ENCODE results near the gene ZC2HC1B. TPM values are rescaled to one million over a fixed set of nuclear protein-coding genes. Genes with fewer than 3 reads are reported as not detected.

ZC2HC1B gene
- total and polyA plus RNA-seq, 2 experiments from 2014 or later: not detected

GRCh38 chr6:143894655-143895054, 30.4 kb downstream of the ZC2HC1B start:
- Histone ChIP-seq H3K9me2 (replicated peaks; ENCODE audit: insufficient read depth) (no peaks in the 10 kb centered on the region), H2AFZ (no peak overlapping the region), H3K36me3 (replicated peaks; ENCODE audit: insufficient read depth, low read depth) (no peaks in the 10 kb centered on the region), H3K9me3 (ENCODE audit: low read depth) (no peaks in the 10 kb centered on the region), H4K20me1 (ENCODE audit: insufficient read depth, poor library complexity, severe bottlenecking) (no peaks in the 10 kb centered on the region), H3K27ac (no peak overlapping the region), H3K4me2 (no peak overlapping the region), H3K4me1 (ENCODE audit: insufficient read depth) (no peaks in the 10 kb centered on the region), H3K4me3 (no peak overlapping the region), H3K27me3 (no peaks in the 10 kb centered on the region), H3K79me2 (no peaks in the 10 kb centered on the region)
- no peak for DNase-seq (ENCODE audit: low spot score)
- WGBS (ENCODE audit: low lambda C conversion rate, missing lambda C conversion rate): 100% methylated on average over 1 of the region's 1 CpG
- TF ChIP-seq EZH2 (IDR thresholded peaks at IDR 0.05; ENCODE audit: borderline replicate concordance) (no peak), CTCF (IDR thresholded peaks at IDR 0.05; ENCODE audit: poor library complexity) (no peak), EZH2phosphoT487 (IDR thresholded peaks at IDR 0.05; ENCODE audit: low read depth, severe bottlenecking, unreplicated experiment) (no peak)

- H3K27me3 ChIP-seq: no peaks in the 10 kb centered on the region
- TF ChIP-seq CTCF (IDR thresholded peaks at IDR 0.05; ENCODE audit: poor library complexity) (no peak), EZH2phosphoT487 (IDR thresholded peaks at IDR 0.05; ENCODE audit: low read depth, severe bottlenecking, unreplicated experiment) (no peak), EZH2 (IDR thresholded peaks at IDR 0.05; ENCODE audit: borderline replicate concordance) (no peak)
- H3K79me2 ChIP-seq: no peaks in the 10 kb centered on the region
- peak; percentile 25 for DNase-seq (ENCODE audit: low spot score)
- peak overlapping the region; percentile 40 for H3K27ac ChIP-seq
- H3K4me1 ChIP-seq (ENCODE audit: insufficient read depth): no peaks in the 10 kb centered on the region
- WGBS (ENCODE audit: low lambda C conversion rate, missing lambda C conversion rate): 81% methylated on average over 3 of the region's 3 CpGs
- H3K9me2 ChIP-seq (replicated peaks; ENCODE audit: insufficient read depth): no peaks in the 10 kb centered on the region
- no peak overlapping the region for H3K4me3 ChIP-seq
- H3K4me2 ChIP-seq: no peak overlapping the region
- H4K20me1 ChIP-seq (ENCODE audit: insufficient read depth, poor library complexity, severe bottlenecking): no peaks in the 10 kb centered on the region
- no peaks in the 10 kb centered on the region for H3K36me3 ChIP-seq (replicated peaks; ENCODE audit: insufficient read depth, low read depth)
- no peaks in the 10 kb centered on the region for H3K9me3 ChIP-seq (ENCODE audit: low read depth)
- no peak overlapping the region for H2AFZ ChIP-seq
Measured at GRCh38 chr6:143896126-143896860, 32.0 kb downstream of the ZC2HC1B start.

GRCh38 chr6:143900358-143900757, 36.1 kb downstream of the ZC2HC1B start:
- no peaks in the 10 kb centered on the region for H4K20me1 ChIP-seq (ENCODE audit: insufficient read depth, poor library complexity, severe bottlenecking)
- H3K27me3 ChIP-seq: no peaks in the 10 kb centered on the region
- H3K9me3 ChIP-seq (ENCODE audit: low read depth): no peaks in the 10 kb centered on the region
- DNase-seq (ENCODE audit: low spot score): no peak
- H3K4me2 ChIP-seq: no peak overlapping the region
- peaks cover 5% of the 10 kb centered on the region for H3K4me1 ChIP-seq (ENCODE audit: insufficient read depth)
- H3K4me3 ChIP-seq: no peak overlapping the region
- H3K9me2 ChIP-seq (replicated peaks; ENCODE audit: insufficient read depth): no peaks in the 10 kb centered on the region
- no peak for TF ChIP-seq EZH2 (IDR thresholded peaks at IDR 0.05; ENCODE audit: borderline replicate concordance)
- TF ChIP-seq EZH2phosphoT487 (IDR thresholded peaks at IDR 0.05; ENCODE audit: low read depth, severe bottlenecking, unreplicated experiment): no peak
- TF ChIP-seq CTCF (IDR thresholded peaks at IDR 0.05; ENCODE audit: poor library complexity): no peak
- WGBS (ENCODE audit: low lambda C conversion rate, missing lambda C conversion rate): 88% methylated on average over 2 of the region's 2 CpGs
- no peak overlapping the region for H3K27ac ChIP-seq
- H2AFZ ChIP-seq: no peak overlapping the region
- no peaks in the 10 kb centered on the region for H3K79me2 ChIP-seq
- H3K36me3 ChIP-seq (replicated peaks; ENCODE audit: insufficient read depth, low read depth): no peaks in the 10 kb centered on the region
